Body of pancreas (tissue), 4 donors: ENCODE data around the gene FAM135A. TPM values are rescaled to one million over a fixed set of nuclear protein-coding genes. Genes with fewer than 3 reads are reported as not detected.
"Not testable (repeated sequence)": the region's sequence is repeated elsewhere in the genome, so short reads cannot be mapped to it uniquely, and the experiment has no call there.

ENCODE experiments used
- ATAC-seq: fragments of 150-250 bp; one replicate; pipeline ENCODE4 v1.9.1; 2016
- DNase-seq, 4 donors: peaks; one replicate each; pipeline ENCODE4 v3.0.0-alpha.2; 2019
- H3K27ac ChIP-seq, 4 donors: fragments of 200-600 bp; sonication (generic); 1 replicate in 3 of 4; 2 replicates in 1 of 4; pipeline versions ENCODE4 v1.5.1 to v1.6.1; 2016 to 2019; ENCODE audit warnings: mild to moderate bottlenecking in 1 of 4, mixed read lengths in 1 of 4, moderate library complexity in 1 of 4
- H3K27me3 ChIP-seq, 2 donors: fragments of 200-600 bp; sonication (generic); one replicate each; pipeline ENCODE4 v1.6.0; 2016; ENCODE audit warnings: mild to moderate bottlenecking in 1 of 2
- H3K36me3 ChIP-seq, 2 donors: fragments of 200-600 bp; sonication (generic); replicated peaks in 1 of 2; 2 replicates each; pipeline ENCODE4 v1.5.1; 2016; ENCODE audit warnings: low read depth in 2 of 2; ENCODE audit not compliant: insufficient read depth in 1 of 2
- H3K4me1 ChIP-seq: fragments of 200-600 bp; sonication (generic); one replicate; pipeline ENCODE4 v1.6.0; 2016
- H3K4me3 ChIP-seq, 2 donors: fragments of 200-600 bp; sonication (generic); 1 replicate in 1 of 2; 2 replicates in 1 of 2; pipeline ENCODE4 v1.5.1; 2016 to 2019
- H3K9me3 ChIP-seq, 3 donors: fragments of 200-600 bp; sonication (generic); 1 replicate in 2 of 3; 2 replicates in 1 of 3; pipeline ENCODE4 v1.5.1; 2016
- CTCF ChIP-seq, 7 experiments: fragments of 450-650 bp in 4 of 7; fragments of 200-600 bp in 3 of 7; sonication (generic) in 3 of 7; IDR thresholded peaks; one replicate each; pipeline ENCODE4 v1.5.1; 2016 to 2019; ENCODE audit warnings: antibody characterized with exemption in 7 of 7
- POLR2A ChIP-seq, 3 donors: fragments of 450-650 bp; IDR thresholded peaks; one replicate each; pipeline ENCODE4 v1.6.1; 2016; ENCODE audit warnings: antibody characterized with exemption in 3 of 3, mild to moderate bottlenecking in 2 of 3
- WGBS, 2 donors: methylation state at CpG; one replicate each; pipeline ENCODE4 v1.1.5; 2017; 5-methylcytosine and 5-hydroxymethylcytosine counted together
- intact Hi-C: fragments of 100-400 bp; cut with DNase I; formaldehyde crosslinking; loops from one replicate; pipeline ENCODE4 v1.15.1; 2023
- total RNA-seq, 2 donors: library from RNA; depleted of rRNA; stranded (reverse); fragments of >200 nt; gene quantifications; one replicate each; pipeline ENCODE4 v1.1.0, GENCODE V29; 2016

FAM135A gene
- total RNA-seq, 2 donors from 2014 or later: 19.4 to 29.3 TPM

- ATAC-seq: no peak
Observed at GRCh38 chr6:70479236-70479635, 65.9 kb downstream of the FAM135A start.

GRCh38 chr6:70486638-70487037, 73.3 kb downstream of the FAM135A start:
- H3K36me3 ChIP-seq, H3K27me3 ChIP-seq, DNase-seq, H3K4me1 ChIP-seq, H3K9me3 ChIP-seq, H3K27ac ChIP-seq, ATAC-seq, H3K4me3 ChIP-seq, intact Hi-C loops: not testable (repeated sequence)
- 93 to 95% methylated on average over 9 of the region's 9 CpGs for WGBS, 2 donors

More at GRCh38 chr6:70479236-70479635, 65.9 kb downstream of the FAM135A start:
- Histone ChIP-seq H3K27ac (no peak overlapping the region), H3K4me3 (no peak overlapping the region), H3K4me1 (no peaks in the 10 kb centered on the region), H3K9me3 (no peaks in the 10 kb centered on the region), H3K36me3 (peaks cover 0 to 6% of the 10 kb centered on the region in 2 donors), H3K27me3 (no peaks in the 10 kb centered on the region)
- intact Hi-C loops: no loop called here
- DNase-seq: peak in 1 of 4 donors; percentile 16
- 76 to 80% methylated on average over 4 of the region's 4 CpGs for WGBS, 2 donors
- TF ChIP-seq POLR2A (IDR thresholded peaks at IDR 0.05): no peak
- TF ChIP-seq CTCF (IDR thresholded peaks at IDR 0.05): no peak

- no peak for TF ChIP-seq CTCF (IDR thresholded peaks at IDR 0.05)
- no peak for TF ChIP-seq POLR2A (IDR thresholded peaks at IDR 0.05)
- ATAC-seq: no peak
- H3K27me3 ChIP-seq: peaks cover 0 to 3% of the 10 kb centered on the region in 2 donors
- no peaks in the 10 kb centered on the region for H3K9me3 ChIP-seq
- 43 to 55% methylated on average over 3 of the region's 3 CpGs for WGBS, 2 donors
- DNase-seq: no peak
- no peaks in the 10 kb centered on the region for H3K4me1 ChIP-seq
- no peaks in the 10 kb centered on the region for H3K36me3 ChIP-seq
- intact Hi-C loops: no loop called here
- no peak overlapping the region for H3K27ac ChIP-seq
- no peak overlapping the region for H3K4me3 ChIP-seq
Observed at GRCh38 chr6:70489364-70489763, 76.1 kb downstream of the FAM135A start.

- TF ChIP-seq POLR2A (IDR thresholded peaks at IDR 0.05) (no peak), CTCF (IDR thresholded peaks at IDR 0.05) (no peak)
- 94 to 97% methylated on average over 1 of the region's 1 CpG for WGBS, 2 donors
- Histone ChIP-seq H3K27ac (no peak overlapping the region), H3K27me3 (peaks cover 0 to 3% of the 10 kb centered on the region in 2 donors), H3K9me3 (no peaks in the 10 kb centered on the region), H3K4me3 (no peak overlapping the region), H3K4me1 (no peaks in the 10 kb centered on the region), H3K36me3 (no peaks in the 10 kb centered on the region)
- no peak for DNase-seq
- ATAC-seq: no peak
- intact Hi-C loops: no loop called here
Observed at GRCh38 chr6:70494833-70495232, 81.5 kb downstream of the FAM135A start.

- 95 to 97% methylated on average over 3 of the region's 3 CpGs for WGBS, 2 donors
- H3K4me1 ChIP-seq, DNase-seq, H3K27me3 ChIP-seq, intact Hi-C loops, H3K4me3 ChIP-seq, ATAC-seq, H3K9me3 ChIP-seq, H3K36me3 ChIP-seq, H3K27ac ChIP-seq: not testable (repeated sequence)
Observed at GRCh38 chr6:70495790-70496189, 82.5 kb downstream of the FAM135A start.

GRCh38 chr6:70502484-70502883, 89.2 kb downstream of the FAM135A start:
- H3K36me3 ChIP-seq: peaks cover 8 to 10% of the 10 kb centered on the region in 2 donors
- intact Hi-C loops: no loop called here
- no peak overlapping the region for H3K27ac ChIP-seq

More at GRCh38 chr6:70502484-70502883, 89.2 kb downstream of the FAM135A start:
- Histone ChIP-seq H3K27me3 (no peaks in the 10 kb centered on the region), H3K4me3 (no peak overlapping the region), H3K9me3 (no peaks in the 10 kb centered on the region), H3K4me1 (peaks cover 5% of the 10 kb centered on the region)
- 98% methylated on average over 3 of the region's 3 CpGs for WGBS, 2 donors
- no peak for ATAC-seq
- DNase-seq: no peak
- TF ChIP-seq POLR2A (IDR thresholded peaks at IDR 0.05): no peak
- TF ChIP-seq CTCF (IDR thresholded peaks at IDR 0.05): no peak
